Neural cell (in vitro differentiated cells): ENCODE data around the gene ACACA.

Source experiments
- POLR2AphosphoS5 ChIP-seq: IDR thresholded peaks from 2 replicates; pipeline ENCODE4 v1.6.1; 2012
- RAD21 ChIP-seq: fragments of 450-650 bp; conservative IDR thresholded peaks from 2 replicates; pipeline ENCODE4 v1.6.1; 2014; ENCODE audit warnings: antibody characterized with exemption, mild to moderate bottlenecking, moderate library complexity
- TF ChIP-seq, protein P1 (sequence below): fragments of 450-650 bp; IDR thresholded peaks from 2 replicates; pipeline ENCODE4 v1.5.1; 2014; ENCODE audit warnings: antibody characterized with exemption, mild to moderate bottlenecking, moderate library complexity; ENCODE audit not compliant: poor library complexity, severe bottlenecking

DNA sequence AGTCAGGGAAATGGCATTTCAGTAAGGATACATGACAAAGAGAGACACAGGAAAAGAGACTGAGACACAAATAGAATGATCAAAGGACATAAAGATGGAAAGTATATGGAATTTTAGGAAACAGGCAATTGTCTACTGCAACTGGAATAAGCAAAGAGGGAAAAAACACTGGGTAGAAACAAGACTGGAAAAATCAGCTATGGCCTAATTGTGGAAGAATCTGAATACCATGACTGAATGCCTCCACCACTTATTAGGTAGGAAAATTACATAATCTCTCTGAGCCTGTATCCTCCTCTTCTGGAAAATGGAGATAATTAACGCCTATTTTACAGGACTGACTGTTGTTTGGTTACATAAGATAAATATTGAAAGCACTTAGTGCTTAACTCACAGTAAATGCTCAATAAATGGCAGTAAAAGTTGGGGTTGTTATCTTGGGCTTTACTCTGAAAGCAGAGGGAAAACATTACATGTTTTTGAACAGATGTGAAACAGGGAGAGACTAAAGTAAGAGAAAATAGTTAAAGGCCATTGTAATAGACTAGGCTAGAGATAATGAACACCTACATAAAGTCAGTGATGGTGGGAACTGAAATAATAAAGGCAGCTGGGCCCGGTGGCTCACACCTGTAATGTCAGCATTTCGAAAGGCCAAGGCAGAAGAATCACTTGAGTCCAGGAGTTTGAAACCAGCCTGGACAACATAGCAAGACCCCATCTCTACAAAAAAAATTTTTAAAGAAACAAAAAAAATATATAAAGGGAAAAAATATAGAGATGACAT, 94.3 kb downstream of the ACACA start:
- TF ChIP-seq, protein P1, sequence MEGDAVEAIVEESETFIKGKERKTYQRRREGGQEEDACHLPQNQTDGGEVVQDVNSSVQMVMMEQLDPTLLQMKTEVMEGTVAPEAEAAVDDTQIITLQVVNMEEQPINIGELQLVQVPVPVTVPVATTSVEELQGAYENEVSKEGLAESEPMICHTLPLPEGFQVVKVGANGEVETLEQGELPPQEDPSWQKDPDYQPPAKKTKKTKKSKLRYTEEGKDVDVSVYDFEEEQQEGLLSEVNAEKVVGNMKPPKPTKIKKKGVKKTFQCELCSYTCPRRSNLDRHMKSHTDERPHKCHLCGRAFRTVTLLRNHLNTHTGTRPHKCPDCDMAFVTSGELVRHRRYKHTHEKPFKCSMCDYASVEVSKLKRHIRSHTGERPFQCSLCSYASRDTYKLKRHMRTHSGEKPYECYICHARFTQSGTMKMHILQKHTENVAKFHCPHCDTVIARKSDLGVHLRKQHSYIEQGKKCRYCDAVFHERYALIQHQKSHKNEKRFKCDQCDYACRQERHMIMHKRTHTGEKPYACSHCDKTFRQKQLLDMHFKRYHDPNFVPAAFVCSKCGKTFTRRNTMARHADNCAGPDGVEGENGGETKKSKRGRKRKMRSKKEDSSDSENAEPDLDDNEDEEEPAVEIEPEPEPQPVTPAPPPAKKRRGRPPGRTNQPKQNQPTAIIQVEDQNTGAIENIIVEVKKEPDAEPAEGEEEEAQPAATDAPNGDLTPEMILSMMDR = no peak
- TF ChIP-seq POLR2AphosphoS5 (no peak), RAD21 (no peak)
